ENCODE data around the gene SLC6A5.

- no peak for TF ChIP-seq POLR2AphosphoS5 (IDR thresholded peaks at IDR 0.05; ENCODE audit: low read depth, low read length)
- no peak for TF ChIP-seq CTCF (IDR thresholded peaks at IDR 0.05)
- TF ChIP-seq TCF7L2 (IDR thresholded peaks at IDR 0.05; ENCODE audit: low read depth, low read length), result no peak
- TF ChIP-seq REST (IDR thresholded peaks at IDR 0.05; ENCODE audit: insufficient read depth in 1 of 2, low read depth in 2 of 2, low read length in 1 of 2), result no peak
- no peak for TF ChIP-seq SIN3A (IDR thresholded peaks at IDR 0.05; ENCODE audit: borderline replicate concordance, insufficient read depth, low read depth, low read length)
Observed at GRCh38 chr11:20623252-20623651, 23.8 kb downstream of the SLC6A5 start.

Data from Panc1 (cell line).